Measurements from ENCODE around the gene DOK3.

DNA sequence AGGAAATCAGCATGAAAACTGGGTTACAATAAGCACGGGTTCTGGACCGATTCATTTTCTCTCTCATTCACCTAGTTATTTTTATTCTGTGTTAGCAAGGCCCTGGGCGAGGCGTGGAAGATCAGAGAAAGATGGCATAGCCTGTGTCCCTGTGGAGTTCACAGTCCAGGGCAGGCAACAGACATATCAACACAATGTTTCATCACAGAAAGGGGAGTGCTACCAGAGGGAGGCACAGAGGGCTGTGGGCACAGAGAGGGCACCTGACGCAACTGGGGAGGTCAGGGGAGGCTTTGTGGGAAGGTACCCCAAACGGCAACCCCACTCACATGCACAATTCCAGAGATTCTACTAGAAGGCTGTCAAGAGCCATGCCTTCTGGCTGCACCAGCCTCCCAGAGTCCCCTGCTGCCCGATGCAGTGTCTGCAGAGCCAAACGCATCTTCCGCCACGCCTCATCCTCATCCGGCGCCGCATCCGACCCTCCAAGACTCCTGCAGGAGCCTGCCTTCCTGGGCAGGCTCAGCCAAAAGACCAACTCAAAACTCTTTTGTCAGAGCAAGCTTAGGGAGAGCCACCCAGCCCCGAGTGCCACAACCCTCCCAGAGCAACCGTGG is 43.3 kb upstream of the DOK3 start:
- TF ChIP-seq CTCF (IDR thresholded peaks at IDR 0.05; ENCODE audit: low read length): no peak
- no peak for TF ChIP-seq EZH2 (IDR thresholded peaks at IDR 0.05; ENCODE audit: borderline replicate concordance, low read length)

Measured in OCI-LY1 (cell line).